Heart left ventricle (tissue), 16 donors: ENCODE data around the gene PANK4. TPM values are rescaled to one million over a fixed set of nuclear protein-coding genes. Genes with fewer than 3 reads are reported as not detected.

Experiments used
- ATAC-seq, 4 donors: fragments of 200-7000 bp; cut with Tn5 transposase; one replicate each; pipeline ENCODE4 v1.9.1; 2020 to 2022; ENCODE audit warnings: moderate library complexity in 4 of 4, mild to moderate bottlenecking in 3 of 4, moderate number of reproducible peaks in 1 of 4
- DNase-seq, 5 donors: peaks; one replicate each; pipeline ENCODE4 v3.0.0-alpha.2; 2020
- H3K27ac ChIP-seq, 12 donors: fragments of 200-600 bp; sonication (generic) in 4 of 12; one replicate each; pipeline versions ENCODE4 v1.5.0 to v1.8.0; 2016 to 2022; ENCODE audit warnings: mild to moderate bottlenecking in 2 of 12
- H3K27me3 ChIP-seq, 9 donors: fragments of 200-600 bp; sonication (generic) in 2 of 9; one replicate each; pipeline versions ENCODE4 v1.5.1 to v1.8.0; 2016 to 2022; ENCODE audit warnings: mild to moderate bottlenecking in 3 of 9
- H3K36me3 ChIP-seq, 9 donors: fragments of 200-600 bp; sonication (generic) in 2 of 9; one replicate each; pipeline versions ENCODE4 v1.5.0 to v1.8.0; 2018 to 2022; ENCODE audit warnings: mild to moderate bottlenecking in 2 of 9
- H3K4me1 ChIP-seq, 12 donors: fragments of 200-600 bp; sonication (generic) in 4 of 12; one replicate each; pipeline versions ENCODE4 v1.5.0 to v1.8.0; 2016 to 2022; ENCODE audit warnings: mild to moderate bottlenecking in 3 of 12
- H3K4me3 ChIP-seq, 12 donors: fragments of 200-600 bp; sonication (generic) in 4 of 12; one replicate each; pipeline versions ENCODE4 v1.5.0 to v1.8.0; 2017 to 2022; ENCODE audit warnings: mild to moderate bottlenecking in 9 of 12, moderate library complexity in 4 of 12
- H3K9me3 ChIP-seq, 12 donors: fragments of 200-600 bp; sonication (generic) in 4 of 12; one replicate each; pipeline versions ENCODE4 v1.5.0 to v1.8.0; 2016 to 2022; ENCODE audit warnings: mild to moderate bottlenecking in 1 of 12
- POLR2A ChIP-seq, 2 donors: fragments of 450-650 bp; IDR thresholded peaks; one replicate each; pipeline ENCODE4 v1.6.1; 2017; ENCODE audit warnings: antibody characterized with exemption in 2 of 2, mild to moderate bottlenecking in 2 of 2, moderate library complexity in 2 of 2
- WGBS, 4 donors: extraction: QIAGEN DNeasy Blood & Tissue Kit in 2 of 4; methylation state at CpG; one replicate each; pipeline versions ENCODE4 v1.1.5 to v1.1.7; 2013 to 2018; 5-methylcytosine and 5-hydroxymethylcytosine counted together
- intact Hi-C, 10 donors: fragments of 100-400 bp; cut with DNase I; formaldehyde crosslinking; loops; one replicate each; pipeline versions ENCODE4 v1.11.1 to v1.14.2; 2022
- polyA plus RNA-seq, 2 donors: library from polyadenylated mRNA; stranded (reverse); fragments of 200-250 nt; gene quantifications; one replicate each; pipeline ENCODE4 v1.2.3, GENCODE V29; 2013
- total RNA-seq, 9 donors: library from RNA; depleted of rRNA in 2 of 9; stranded (reverse); fragments of >200 nt in 2 of 9; fragmentation: NEBNext Ultra II Directional in 3 of 9; extraction: Animal tissue kit (Norgen Biotek cat#: 25700) in 3 of 9; gene quantifications; one replicate each; pipeline versions ENCODE4 v1.1.0 to v1.2.4, GENCODE V29; 2016 to 2023
- TF ChIP-seq, protein P1 (sequence below), 12 donors: fragments of 200-600 bp; sonication (generic) in 4 of 12; IDR thresholded peaks; one replicate each; pipeline versions ENCODE4 v1.5.0 to v1.8.0; 2018 to 2022; ENCODE audit warnings: antibody characterized with exemption in 12 of 12, mild to moderate bottlenecking in 5 of 12
- donor health status: ischemic (EF 13 %, LVEDD 7.1; RV severe dilation, severe dysfunction).
- donor health status: healthy with polysubstance abuse.
- donor health status: DM: no; HTN: yes; CAD: no.
- donor health status: DM: no; HTN: no; CAD: no.
- donor health status: ischemic (EF 25% LVEDD 6.9; RV normal size, moderate dysfunction).
- donor health status: ischemic (EF 25% LVEDD 5.7; RV mildly dilated, moderate dysfunction).
- donor health status: healthy.
- donor health status: DM: yes; HTN: yes; CAD: no.
- donor health status: ischemic (EF 35%, LVEDD 5.7; RV mildly dilated, moderate dysfunction).
- donor health status: nonischemic (EF 11% LVEDD 7.7; RV severe dilation, severe dysfunction).
- donor health status: DM: yes; HTN: yes; CAD: no.
- donor health status: PGD.
- donor health status: ischemic (EF 29% LVEDD 5.4; RV normal size, mild dysfunction).
- donor health status: nonischemic (EF 23%, LVEDD 6.1; RV moderate dilation, normal function).

PANK4 gene
- total and polyA plus RNA-seq, 11 donors = 27.2 to 43.0 (median 34.4) TPM

DNA sequence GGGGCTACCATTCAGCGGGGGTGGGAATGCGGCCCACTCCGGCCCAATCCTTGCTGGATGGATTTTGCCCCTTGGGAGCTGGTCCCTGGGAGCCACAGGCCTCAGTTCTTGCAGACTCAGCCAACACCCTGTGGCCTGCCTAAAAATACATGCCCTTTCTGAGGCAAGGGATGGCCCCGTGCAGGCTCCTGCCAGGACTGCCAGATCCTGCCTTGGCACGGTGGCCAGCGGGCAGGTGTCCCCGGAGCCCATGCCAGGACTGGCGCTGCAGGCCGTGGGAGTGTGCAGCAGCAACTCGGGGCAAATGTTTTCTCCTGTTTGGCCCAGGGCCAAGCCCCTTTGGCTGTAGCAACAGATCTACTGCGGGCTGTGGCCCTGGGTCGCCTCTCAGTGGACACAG is 1.6 kb upstream of the PANK4 start:
- H3K9me3 ChIP-seq = no peaks in the 10 kb centered on the region
- ATAC-seq = peak; percentile 65 to 77 (median 72)
- DNase-seq = peak; percentile 75 to 91 (median 86)
- H3K4me3 ChIP-seq = peak overlapping the region in 5 of 12 donors; percentile 54 to 72 (median 65)
- peaks cover 29 to 76% (median 67%) of the 10 kb centered on the region in 12 donors for H3K4me1 ChIP-seq
- intact Hi-C loops = loop anchor here in 8 of 10 donors (1.0 to 10.0 kb wide), 6 partner anchors 18 to 336 kb away; partner anchors contain the start of genes PEX10 (in 5 of the 8), FAAP20 (in 3 of the 8) and PRXL2B (in 1 of the 8)
- WGBS, 4 donors = 41 to 64% (median 44%) methylated on average over 5 to 12 of the region's 12 CpGs
- no peaks in the 10 kb centered on the region for H3K36me3 ChIP-seq
- no peak for TF ChIP-seq POLR2A (IDR thresholded peaks at IDR 0.05)
- TF ChIP-seq, protein P1, sequence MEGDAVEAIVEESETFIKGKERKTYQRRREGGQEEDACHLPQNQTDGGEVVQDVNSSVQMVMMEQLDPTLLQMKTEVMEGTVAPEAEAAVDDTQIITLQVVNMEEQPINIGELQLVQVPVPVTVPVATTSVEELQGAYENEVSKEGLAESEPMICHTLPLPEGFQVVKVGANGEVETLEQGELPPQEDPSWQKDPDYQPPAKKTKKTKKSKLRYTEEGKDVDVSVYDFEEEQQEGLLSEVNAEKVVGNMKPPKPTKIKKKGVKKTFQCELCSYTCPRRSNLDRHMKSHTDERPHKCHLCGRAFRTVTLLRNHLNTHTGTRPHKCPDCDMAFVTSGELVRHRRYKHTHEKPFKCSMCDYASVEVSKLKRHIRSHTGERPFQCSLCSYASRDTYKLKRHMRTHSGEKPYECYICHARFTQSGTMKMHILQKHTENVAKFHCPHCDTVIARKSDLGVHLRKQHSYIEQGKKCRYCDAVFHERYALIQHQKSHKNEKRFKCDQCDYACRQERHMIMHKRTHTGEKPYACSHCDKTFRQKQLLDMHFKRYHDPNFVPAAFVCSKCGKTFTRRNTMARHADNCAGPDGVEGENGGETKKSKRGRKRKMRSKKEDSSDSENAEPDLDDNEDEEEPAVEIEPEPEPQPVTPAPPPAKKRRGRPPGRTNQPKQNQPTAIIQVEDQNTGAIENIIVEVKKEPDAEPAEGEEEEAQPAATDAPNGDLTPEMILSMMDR (IDR thresholded peaks at IDR 0.05) = peak in 1 of 12 donors; percentile 7
- peaks cover 0 to 49% (median 0%) of the 10 kb centered on the region in 9 donors for H3K27me3 ChIP-seq
- peak overlapping the region in 11 of 12 donors; percentile 44 to 92 (median 84) for H3K27ac ChIP-seq

DNA sequence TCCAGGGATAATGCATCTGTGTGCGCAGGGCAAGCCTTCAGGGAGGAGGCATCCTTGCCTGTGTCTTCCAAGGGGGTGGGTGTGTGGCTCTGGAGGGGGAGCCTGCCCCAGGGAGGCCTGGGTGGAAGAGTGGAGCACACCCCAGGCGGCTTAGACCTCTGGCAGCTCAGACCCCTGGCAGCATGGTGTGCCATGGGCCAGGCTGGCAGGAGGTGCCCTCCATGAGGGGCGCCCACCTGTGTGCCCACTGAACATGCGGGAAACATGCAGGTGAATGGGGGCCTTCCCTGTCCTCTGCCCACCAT is 1.1 kb upstream of the PANK4 start:
- Histone ChIP-seq H3K27me3 (peaks cover 0 to 44% (median 0%) of the 10 kb centered on the region in 9 donors), H3K9me3 (no peaks in the 10 kb centered on the region), H3K27ac (peak overlapping the region in 11 of 12 donors; percentile 44 to 92 (median 84)), H3K36me3 (peaks cover 0 to 2% (median 0%) of the 10 kb centered on the region in 9 donors), H3K4me1 (peaks cover 29 to 78% (median 68%) of the 10 kb centered on the region in 12 donors), H3K4me3 (peak overlapping the region in 2 of 12 donors; percentile 62 to 92)
- ATAC-seq (peak in 1 of 4 donors; percentile 0), DNase-seq (no peak)
- TF ChIP-seq POLR2A (IDR thresholded peaks at IDR 0.05) = no peak
- TF ChIP-seq, protein P1 (IDR thresholded peaks at IDR 0.05) = no peak
- intact Hi-C loops = loop anchor here in 8 of 10 donors (2.0 to 10.0 kb wide), 5 partner anchors 60 to 335 kb away; partner anchors contain the start of genes PEX10 (in 6 of the 8), FAAP20 (in 3 of the 8) and PRXL2B (in 1 of the 8)
- 60 to 89% (median 83%) methylated on average over 2 to 4 of the region's 4 CpGs for WGBS, 4 donors

DNA sequence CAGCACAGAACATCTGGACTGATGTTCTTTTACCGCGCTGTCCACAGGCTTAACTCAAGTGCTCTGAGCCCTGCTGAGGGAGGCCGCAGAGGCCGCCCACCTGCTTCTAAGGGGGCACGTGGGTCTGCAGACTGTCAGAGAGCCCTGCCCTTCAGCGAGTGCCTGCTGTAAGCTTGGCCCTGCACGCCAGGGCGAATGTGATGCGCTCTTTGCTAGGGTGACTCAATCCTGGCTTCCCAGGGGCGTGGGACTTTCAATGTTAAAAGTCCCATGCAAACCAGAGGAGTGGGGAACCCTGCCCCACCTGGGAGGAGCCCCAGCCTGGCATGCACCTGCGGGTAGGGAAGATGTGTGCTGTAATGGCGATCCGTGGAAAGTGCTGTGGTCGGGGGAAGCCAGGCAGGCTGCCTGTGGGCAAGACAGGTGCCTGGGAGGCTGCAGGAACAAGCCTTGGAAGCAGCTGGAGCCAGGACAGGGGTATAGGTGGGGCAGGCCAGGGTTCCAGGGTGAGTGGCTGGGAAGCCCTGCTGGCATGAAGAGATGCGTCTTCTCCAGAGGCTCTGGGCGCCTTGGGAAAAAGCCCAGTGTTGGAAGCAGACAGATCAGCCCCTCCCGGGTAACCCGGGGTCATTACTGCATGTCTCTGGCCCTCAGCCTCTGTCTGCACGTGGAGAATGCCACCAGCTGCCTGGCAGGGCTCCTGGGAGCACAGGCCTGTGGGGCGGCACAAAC is 594 bp upstream of the PANK4 start:
- TF ChIP-seq POLR2A (IDR thresholded peaks at IDR 0.05) = no peak
- TF ChIP-seq, protein P1 (IDR thresholded peaks at IDR 0.05) = no peak
- WGBS, 4 donors = 27 to 50% (median 33%) methylated on average over 10 to 20 of the region's 20 CpGs
- Histone ChIP-seq H3K27ac (peak overlapping the region; percentile 61 to 92 (median 86)), H3K4me1 (peaks cover 29 to 78% (median 68%) of the 10 kb centered on the region in 12 donors), H3K4me3 (peak overlapping the region in 11 of 12 donors; percentile 72 to 97 (median 83)), H3K27me3 (peaks cover 0 to 39% (median 0%) of the 10 kb centered on the region in 9 donors), H3K36me3 (peaks cover 0 to 7% (median 0%) of the 10 kb centered on the region in 9 donors), H3K9me3 (no peaks in the 10 kb centered on the region)
- intact Hi-C loops = loop anchor here in 8 of 10 donors (1.0 to 10.0 kb wide), 7 partner anchors 21 to 335 kb away; partner anchors contain the start of genes PEX10 (in 6 of the 8), FAAP20 (in 3 of the 8) and PRXL2B (in 2 of the 8)
- peak; percentile 63 to 88 (median 81) for DNase-seq
- peak; percentile 62 to 78 (median 64) for ATAC-seq

DNA sequence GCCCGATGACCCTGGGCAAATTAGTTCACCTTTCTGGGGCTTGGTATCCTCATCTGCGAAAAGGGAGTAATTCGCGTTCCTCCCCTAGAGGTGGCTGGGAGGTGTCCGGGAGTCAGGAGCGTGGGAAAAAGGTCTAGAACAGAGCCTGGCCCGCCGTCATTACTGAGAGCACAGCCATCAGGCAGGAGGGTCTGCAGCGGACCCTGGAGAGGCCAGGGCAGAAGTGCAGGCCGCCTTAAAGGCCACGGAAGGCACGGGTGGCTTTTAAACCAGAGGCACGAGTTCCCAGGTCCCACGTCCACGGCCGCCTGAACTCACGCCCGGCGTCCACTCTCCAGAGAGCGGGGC is 850 bp downstream of the PANK4 start:
- H3K9me3 ChIP-seq = no peaks in the 10 kb centered on the region
- peaks cover 0 to 25% (median 0%) of the 10 kb centered on the region in 9 donors for H3K27me3 ChIP-seq
- peaks cover 0 to 21% (median 11%) of the 10 kb centered on the region in 9 donors for H3K36me3 ChIP-seq
- WGBS, 4 donors = 3 to 4% (median 4%) methylated on average over 20 of the region's 20 CpGs
- H3K4me1 ChIP-seq = peaks cover 25 to 75% (median 63%) of the 10 kb centered on the region in 12 donors
- peak overlapping the region; percentile 72 to 97 (median 86) for H3K4me3 ChIP-seq
- intact Hi-C loops = loop anchor here in 8 of 10 donors (5.0 to 10.0 kb wide), 4 partner anchors 62 to 333 kb away; partner anchors contain the start of genes PEX10 (in 5 of the 8), FAAP20 (in 3 of the 8) and PRXL2B (in 1 of the 8)
- ATAC-seq (no peak), DNase-seq (no peak)
- H3K27ac ChIP-seq = peak overlapping the region; percentile 61 to 92 (median 84)
- TF ChIP-seq, protein P1 (IDR thresholded peaks at IDR 0.05) = no peak
- TF ChIP-seq POLR2A (IDR thresholded peaks at IDR 0.05) = no peak
